Stimulated activated CD8-positive, alpha-beta memory T cell treated with anti-CD3 and anti-CD28 coated beads, Interleukin-15, amount 100 ng/mL, for 4 hours (primary cell): ENCODE data around the gene TAMALIN.

Experiments used
- DNase-seq, 2 donors: peaks; one replicate each; pipeline ENCODE4 v3.0.0-alpha.2; 2020; ENCODE audit warnings: low read depth in 2 of 2

TAMALIN gene

GRCh38 chr12:52055731-52056711 lies 49.3 kb downstream of the TAMALIN start:
- no peak for DNase-seq

GRCh38 chr12:52056801-52057637 lies 50.3 kb downstream of the TAMALIN start:
- DNase-seq: no peak

GRCh38 chr12:52057638-52058576 lies 51.2 kb downstream of the TAMALIN start:
- DNase-seq: no peak

GRCh38 chr12:52058631-52059361 lies 52.0 kb downstream of the TAMALIN start:
- DNase-seq: no peak

GRCh38 chr12:52059582-52060497 lies 53.1 kb downstream of the TAMALIN start:
- no peak for DNase-seq

GRCh38 chr12:52060498-52061177 lies 53.9 kb downstream of the TAMALIN start:
- no peak for DNase-seq

- no peak for DNase-seq
Observed at GRCh38 chr12:52061470-52062166, 54.9 kb downstream of the TAMALIN start.

- DNase-seq: no peak
Observed at GRCh38 chr12:52062167-52063081, 55.7 kb downstream of the TAMALIN start.

- no peak for DNase-seq
Observed at GRCh38 chr12:52063082-52063924, 56.6 kb downstream of the TAMALIN start.

GRCh38 chr12:52063981-52064649 lies 57.4 kb downstream of the TAMALIN start:
- DNase-seq: no peak
